Tibial nerve (tissue), 4 donors: Measurements from ENCODE around the gene VSTM4. TPM values are rescaled to one million over a fixed set of nuclear protein-coding genes. Genes with fewer than 3 reads are reported as not detected.

Source experiments
- DNase-seq, 2 donors: peaks; one replicate each; pipeline ENCODE4 v3.0.0-alpha.2; 2019; ENCODE audit warnings: low spot score in 2 of 2
- H3K27ac ChIP-seq, 4 donors: fragments of 200-600 bp; sonication (generic) in 3 of 4; one replicate each; pipeline ENCODE4 v1.5.1; 2017 to 2019; ENCODE audit warnings: mild to moderate bottlenecking in 1 of 4
- H3K27me3 ChIP-seq, 2 donors: fragments of 200-600 bp; sonication (generic) in 1 of 2; one replicate each; pipeline versions ENCODE4 v1.5.1 to v1.6.0; 2017 to 2019
- H3K36me3 ChIP-seq, 3 donors: fragments of 200-600 bp; sonication (generic); one replicate each; pipeline ENCODE4 v1.5.1; 2018 to 2019
- H3K4me1 ChIP-seq, 4 donors: fragments of 200-600 bp; sonication (generic) in 3 of 4; one replicate each; pipeline ENCODE4 v1.5.1; 2017 to 2019
- H3K4me3 ChIP-seq, 4 donors: fragments of 200-600 bp; sonication (generic) in 3 of 4; one replicate each; pipeline ENCODE4 v1.5.1; 2017 to 2019; ENCODE audit warnings: mild to moderate bottlenecking in 1 of 4, moderate library complexity in 1 of 4
- H3K9me3 ChIP-seq, 4 donors: fragments of 200-600 bp; sonication (generic) in 3 of 4; one replicate each; pipeline ENCODE4 v1.5.1; 2017 to 2019
- CTCF ChIP-seq, 5 experiments: fragments of 200-600 bp in 3 of 5; fragments of 450-650 bp in 2 of 5; sonication (generic) in 3 of 5; IDR thresholded peaks; one replicate each; pipeline ENCODE4 v1.5.1; 2016 to 2019; ENCODE audit warnings: antibody characterized with exemption in 5 of 5, mild to moderate bottlenecking in 3 of 5, moderate library complexity in 2 of 5
- EP300 ChIP-seq, 2 donors: sonication (generic); formaldehyde crosslinking; IDR thresholded peaks; one replicate each; pipeline ENCODE4 v1.6.1; 2017; ENCODE audit warnings: antibody characterized with exemption in 2 of 2, mild to moderate bottlenecking in 1 of 2
- POLR2A ChIP-seq, 2 donors: fragments of 450-650 bp; IDR thresholded peaks; one replicate each; pipeline ENCODE4 v1.6.1; 2017; ENCODE audit warnings: antibody characterized with exemption in 2 of 2, mild to moderate bottlenecking in 2 of 2, moderate library complexity in 2 of 2
- WGBS, 2 donors: methylation state at CpG; one replicate each; pipeline ENCODE4 v1.1.5; 2018; 5-methylcytosine and 5-hydroxymethylcytosine counted together
- total RNA-seq, 4 donors: library from RNA; depleted of rRNA; stranded (reverse); fragments of >200 nt; gene quantifications; one replicate each; pipeline ENCODE4 v1.1.0, GENCODE V29; 2016

VSTM4 gene
- total RNA-seq, 4 donors from 2014 or later: 9.8 to 18.2 (median 12.8) TPM

- TF ChIP-seq EP300 (IDR thresholded peaks at IDR 0.05) (no peak), CTCF (IDR thresholded peaks at IDR 0.05) (no peak), POLR2A (IDR thresholded peaks at IDR 0.05) (no peak)
- peaks cover 0 to 30% (median 5%) of the 10 kb centered on the region in 4 donors for H3K4me1 ChIP-seq
- peaks cover 0 to 17% (median 4%) of the 10 kb centered on the region in 4 donors for H3K9me3 ChIP-seq
- H3K4me3 ChIP-seq: no peak overlapping the region
- no peaks in the 10 kb centered on the region for H3K36me3 ChIP-seq
- no peak for DNase-seq
- WGBS, 2 donors: 78 to 92% methylated on average over 2 of the region's 2 CpGs
- H3K27ac ChIP-seq: no peak overlapping the region
- H3K27me3 ChIP-seq: peaks cover 0 to 2% of the 10 kb centered on the region in 2 donors
Measured at GRCh38 chr10:49089152-49089551, 26.2 kb downstream of the VSTM4 start.

GRCh38 chr10:49086889-49087288, 28.4 kb downstream of the VSTM4 start:
- H3K27ac ChIP-seq: no peak overlapping the region
- peaks cover 0 to 17% (median 4%) of the 10 kb centered on the region in 4 donors for H3K9me3 ChIP-seq
- peaks cover 0 to 2% of the 10 kb centered on the region in 2 donors for H3K27me3 ChIP-seq
- 95% methylated on average over 3 of the region's 3 CpGs for WGBS, 2 donors
- H3K4me1 ChIP-seq: peaks cover 0 to 50% (median 16%) of the 10 kb centered on the region in 4 donors
- no peak for DNase-seq
- no peak overlapping the region for H3K4me3 ChIP-seq
- H3K36me3 ChIP-seq: no peaks in the 10 kb centered on the region
- no peak for TF ChIP-seq POLR2A (IDR thresholded peaks at IDR 0.05)
- TF ChIP-seq EP300 (IDR thresholded peaks at IDR 0.05): no peak
- no peak for TF ChIP-seq CTCF (IDR thresholded peaks at IDR 0.05)

- peak; percentile 50 to 71 for DNase-seq
- WGBS, 2 donors: 32 to 40% methylated on average over 8 of the region's 8 CpGs
Measured at GRCh38 chr10:49083261-49083660, 32.1 kb downstream of the VSTM4 start.

GRCh38 chr10:49082766-49083165, 32.6 kb downstream of the VSTM4 start:
- WGBS, 2 donors: 73 to 76% methylated on average over 2 of the region's 2 CpGs
- Histone ChIP-seq H3K27me3 (peaks cover 0 to 2% of the 10 kb centered on the region in 2 donors), H3K4me3 (no peak overlapping the region), H3K9me3 (peaks cover 0 to 17% (median 4%) of the 10 kb centered on the region in 4 donors), H3K36me3 (no peaks in the 10 kb centered on the region), H3K4me1 (peaks cover 0 to 61% (median 28%) of the 10 kb centered on the region in 4 donors), H3K27ac (peak overlapping the region in 2 of 4 donors; percentile 27 to 40)
- TF ChIP-seq POLR2A (IDR thresholded peaks at IDR 0.05): no peak
- TF ChIP-seq EP300 (IDR thresholded peaks at IDR 0.05): no peak
- TF ChIP-seq CTCF (IDR thresholded peaks at IDR 0.05): no peak
- DNase-seq: no peak

More at GRCh38 chr10:49083261-49083660, 32.1 kb downstream of the VSTM4 start:
- Histone ChIP-seq H3K27ac (peak overlapping the region in 2 of 4 donors; percentile 27 to 40), H3K36me3 (no peaks in the 10 kb centered on the region), H3K27me3 (peaks cover 0 to 2% of the 10 kb centered on the region in 2 donors), H3K9me3 (peaks cover 0 to 17% (median 4%) of the 10 kb centered on the region in 4 donors), H3K4me1 (peaks cover 0 to 61% (median 28%) of the 10 kb centered on the region in 4 donors), H3K4me3 (no peak overlapping the region)
- TF ChIP-seq EP300 (IDR thresholded peaks at IDR 0.05) (peak; percentile 17 to 82), POLR2A (IDR thresholded peaks at IDR 0.05) (no peak)

GRCh38 chr10:49081547-49082275, 33.6 kb downstream of the VSTM4 start:
- no peak overlapping the region for H3K4me3 ChIP-seq
- no peak for DNase-seq
- H3K27ac ChIP-seq: peak overlapping the region in 1 of 4 donors; percentile 2
- peaks cover 0 to 2% of the 10 kb centered on the region in 2 donors for H3K27me3 ChIP-seq
- TF ChIP-seq CTCF (IDR thresholded peaks at IDR 0.05) (no peak), EP300 (IDR thresholded peaks at IDR 0.05) (no peak), POLR2A (IDR thresholded peaks at IDR 0.05) (no peak)
- WGBS, 2 donors: 63 to 66% methylated on average over 9 of the region's 9 CpGs
- peaks cover 0 to 8% (median 0%) of the 10 kb centered on the region in 4 donors for H3K9me3 ChIP-seq
- H3K4me1 ChIP-seq: peaks cover 0 to 65% (median 28%) of the 10 kb centered on the region in 4 donors
- H3K36me3 ChIP-seq: no peaks in the 10 kb centered on the region
